Head of caudate nucleus (tissue), 42 donors: ENCODE results near the gene DPYSL3.

Experiments used
- DNase-seq, 42 donors: peaks; one replicate each; pipeline versions ENCODE4 v3.0.0 to v3.0.0-alpha.2; 2020 to 2021; ENCODE audit warnings: mixed read lengths in 7 of 42
- intact Hi-C: fragments of 100-400 bp; cut with DNase I; formaldehyde crosslinking; loops from one replicate; pipeline ENCODE4 v1.15.0; 2022

DPYSL3 gene

DNA sequence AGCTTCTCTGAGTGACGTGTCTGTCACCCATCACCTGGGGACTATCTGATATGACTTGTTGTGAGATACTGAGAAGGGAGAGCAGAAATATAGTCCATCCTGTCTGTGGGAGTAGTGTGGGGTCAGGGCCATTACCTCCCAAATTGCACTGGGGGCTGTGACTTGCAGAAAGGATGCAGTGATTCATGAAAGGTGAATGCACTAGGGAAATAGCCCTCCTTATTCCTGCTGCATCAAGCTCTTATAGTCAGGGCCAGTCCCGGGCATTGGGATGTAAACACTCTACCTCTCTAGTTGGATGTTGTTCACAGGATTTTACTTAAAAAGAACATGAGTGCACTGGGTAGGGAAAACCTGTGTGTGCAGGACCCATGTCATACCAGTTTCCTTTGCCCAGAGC, 150.3 kb downstream of the DPYSL3 start:
- intact Hi-C loops, result no loop called here
- DNase-seq, result no peak

- intact Hi-C loops, result no loop called here
- DNase-seq, result no peak
These were observed 150.8 kb downstream of the DPYSL3 start for GRCh38 chr5:147359101-147359500.

- DNase-seq, result no peak
- intact Hi-C loops, result no loop called here
These were observed 160.6 kb downstream of the DPYSL3 start for GRCh38 chr5:147349241-147349640.

GRCh38 chr5:147348451-147348850, 161.4 kb downstream of the DPYSL3 start:
- no peak for DNase-seq
- intact Hi-C loops, result no loop called here

GRCh38 chr5:147348046-147348445, 161.8 kb downstream of the DPYSL3 start:
- intact Hi-C loops, result no loop called here
- no peak for DNase-seq

DNA sequence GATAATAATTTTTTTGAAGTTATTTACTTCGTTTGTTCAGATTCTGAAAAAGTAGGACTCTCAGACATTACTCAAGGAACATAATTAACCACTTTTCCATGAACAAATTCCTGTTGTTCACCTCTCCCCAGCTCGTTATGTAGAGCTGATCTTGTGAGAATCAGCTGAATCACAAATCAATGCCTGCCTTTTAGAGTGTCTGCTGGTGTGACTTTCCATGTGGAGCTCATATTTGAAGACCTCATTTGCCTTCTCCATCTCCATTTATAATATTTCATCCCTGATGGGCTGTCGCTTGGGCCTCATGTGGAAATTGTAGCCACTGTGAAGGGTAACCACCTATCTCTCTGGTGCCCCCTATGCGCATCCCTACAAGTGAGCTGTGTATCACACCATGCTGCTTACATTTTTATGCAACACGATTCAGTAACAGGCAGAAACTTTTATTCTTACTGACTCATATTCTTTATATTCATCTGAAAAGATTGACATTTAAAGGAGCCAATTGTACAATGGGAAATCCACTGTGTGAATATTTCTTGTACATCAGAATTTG, 163.8 kb downstream of the DPYSL3 start:
- DNase-seq, result no peak
- intact Hi-C loops, result no loop called here

GRCh38 chr5:147344861-147345260, 165.0 kb downstream of the DPYSL3 start:
- DNase-seq, result no peak
- intact Hi-C loops, result no loop called here

GRCh38 chr5:147341345-147341744, 168.5 kb downstream of the DPYSL3 start:
- intact Hi-C loops, result no loop called here
- DNase-seq, result no peak

- DNase-seq, result no peak
- intact Hi-C loops, result no loop called here
These were observed 168.9 kb downstream of the DPYSL3 start for GRCh38 chr5:147340941-147341340.
